ENCODE data around the gene MARCHF5.
A peak's percentile ranks its signal among the peaks of the same experiment; 100 is the strongest.
"Not testable (repeated sequence)": the region's sequence is repeated elsewhere in the genome, so short reads cannot be mapped to it uniquely, and the experiment has no call there.

The MARCHF5 gene

GRCh38 chr10:92395271-92395670 lies 104.3 kb downstream of the MARCHF5 start:
- TF ChIP-seq ZFX (IDR thresholded peaks at IDR 0.05; ENCODE audit: borderline replicate concordance), result no peak
- no peak for TF ChIP-seq CTCF (IDR thresholded peaks at IDR 0.05)
- H3K27ac ChIP-seq, result 0 out of 2 replicates have a peak overlapping the region, but pooled peaks have one; percentile 48

- not testable (repeated sequence) for H3K27ac ChIP-seq
Measured at GRCh38 chr10:92402234-92402633, 111.3 kb downstream of the MARCHF5 start.

Data from 22Rv1 (cell line).